B cell (primary cell): ENCODE results near the gene TFCP2L1.

Source experiments
- EZH2 ChIP-seq: IDR thresholded peaks from 2 replicates; pipeline ENCODE4 v1.6.1; 2012; ENCODE audit warnings: borderline replicate concordance, low read depth, mild to moderate bottlenecking, moderate library complexity, low read length; ENCODE audit not compliant: insufficient read depth, poor library complexity, severe bottlenecking
- TF ChIP-seq, protein P1 (sequence below): fragments of 200-600 bp; IDR thresholded peaks from one replicate; pipeline ENCODE4 v1.8.0; 2022; ENCODE audit warnings: antibody characterized with exemption, mild to moderate bottlenecking

- TF ChIP-seq, protein P1, sequence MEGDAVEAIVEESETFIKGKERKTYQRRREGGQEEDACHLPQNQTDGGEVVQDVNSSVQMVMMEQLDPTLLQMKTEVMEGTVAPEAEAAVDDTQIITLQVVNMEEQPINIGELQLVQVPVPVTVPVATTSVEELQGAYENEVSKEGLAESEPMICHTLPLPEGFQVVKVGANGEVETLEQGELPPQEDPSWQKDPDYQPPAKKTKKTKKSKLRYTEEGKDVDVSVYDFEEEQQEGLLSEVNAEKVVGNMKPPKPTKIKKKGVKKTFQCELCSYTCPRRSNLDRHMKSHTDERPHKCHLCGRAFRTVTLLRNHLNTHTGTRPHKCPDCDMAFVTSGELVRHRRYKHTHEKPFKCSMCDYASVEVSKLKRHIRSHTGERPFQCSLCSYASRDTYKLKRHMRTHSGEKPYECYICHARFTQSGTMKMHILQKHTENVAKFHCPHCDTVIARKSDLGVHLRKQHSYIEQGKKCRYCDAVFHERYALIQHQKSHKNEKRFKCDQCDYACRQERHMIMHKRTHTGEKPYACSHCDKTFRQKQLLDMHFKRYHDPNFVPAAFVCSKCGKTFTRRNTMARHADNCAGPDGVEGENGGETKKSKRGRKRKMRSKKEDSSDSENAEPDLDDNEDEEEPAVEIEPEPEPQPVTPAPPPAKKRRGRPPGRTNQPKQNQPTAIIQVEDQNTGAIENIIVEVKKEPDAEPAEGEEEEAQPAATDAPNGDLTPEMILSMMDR = no peak
- TF ChIP-seq EZH2 = no peak
Observed at GRCh38 chr2:121231385-121232000, 53.5 kb downstream of the TFCP2L1 start.
